Activated naive CD8-positive, alpha-beta T cell treated with anti-CD3 and anti-CD28 coated beads, Interleukin-2, amount 50 U/mL, for 16 hours (primary cell): Measurements from ENCODE around the gene NKAIN2.
"Not testable (repeated sequence)": the region's sequence is repeated elsewhere in the genome, so short reads cannot be mapped to it uniquely, and the experiment has no call there.

Experiments used
- DNase-seq: peaks from one replicate; pipeline ENCODE4 v3.0.0-alpha.2; 2020; ENCODE audit warnings: low read depth, low spot score

NKAIN2 gene

GRCh38 chr6:124203101-124203811, 399.6 kb downstream of the NKAIN2 start:
- no peak for DNase-seq

GRCh38 chr6:124203812-124204167, 400.1 kb downstream of the NKAIN2 start:
- DNase-seq = no peak

GRCh38 chr6:124205921-124206320, 402.3 kb downstream of the NKAIN2 start:
- DNase-seq = no peak

- no peak for DNase-seq
These were observed 420.1 kb downstream of the NKAIN2 start for GRCh38 chr6:124223611-124224345.

- DNase-seq = no peak
These were observed 422.7 kb downstream of the NKAIN2 start for GRCh38 chr6:124226396-124226795.

- DNase-seq = no peak
These were observed 429.6 kb downstream of the NKAIN2 start for GRCh38 chr6:124233221-124233620.

GRCh38 chr6:124234801-124235200, 431.1 kb downstream of the NKAIN2 start:
- no peak for DNase-seq

- no peak for DNase-seq
These were observed 434.2 kb downstream of the NKAIN2 start for GRCh38 chr6:124237911-124238310.

GRCh38 chr6:124238408-124238807, 434.7 kb downstream of the NKAIN2 start:
- DNase-seq = not testable (repeated sequence)

- no peak for DNase-seq
These were observed 451.4 kb downstream of the NKAIN2 start for GRCh38 chr6:124254941-124255685.

- no peak for DNase-seq
These were observed 456.7 kb downstream of the NKAIN2 start for GRCh38 chr6:124260337-124260736.

GRCh38 chr6:124269733-124270132, 466.1 kb downstream of the NKAIN2 start:
- no peak for DNase-seq

- no peak for DNase-seq
These were observed 470.0 kb downstream of the NKAIN2 start for GRCh38 chr6:124273701-124274100.

GRCh38 chr6:124282541-124282940, 478.9 kb downstream of the NKAIN2 start:
- DNase-seq = no peak

GRCh38 chr6:124283486-124283885, 479.8 kb downstream of the NKAIN2 start:
- DNase-seq = no peak

- DNase-seq = no peak
These were observed 481.5 kb downstream of the NKAIN2 start for GRCh38 chr6:124285146-124285545.

GRCh38 chr6:124294574-124295200, 491.0 kb downstream of the NKAIN2 start:
- no peak for DNase-seq

- no peak for DNase-seq
These were observed 493.8 kb downstream of the NKAIN2 start for GRCh38 chr6:124297507-124297906.

- no peak for DNase-seq
These were observed 495.1 kb downstream of the NKAIN2 start for GRCh38 chr6:124298730-124299129.

GRCh38 chr6:124300907-124301306, 497.2 kb downstream of the NKAIN2 start:
- not testable (repeated sequence) for DNase-seq

- no peak for DNase-seq
These were observed 500.3 kb downstream of the NKAIN2 start for GRCh38 chr6:124303971-124304370.

- no peak for DNase-seq
These were observed 506.5 kb downstream of the NKAIN2 start for GRCh38 chr6:124310139-124310538.
